Measurements from ENCODE around the gene CLDN6. TPM values are rescaled to one million over a fixed set of nuclear protein-coding genes. Genes with fewer than 3 reads are reported as not detected.

CLDN6 gene
- total RNA-seq, result 0.16 TPM in 1 of 2 replicates, not detected in the other

GRCh38 chr16:3017794-3018506, at the start of gene CLDN6:
Gene CLDN6 (minus strand): TSS chr16:3018183. CDS start chr16:3016021, 2,162 bp downstream.

GRCh38 chr16:3065069-3065741, 47.2 kb upstream of the CLDN6 start, which contains the start of gene IL32:
Gene IL32 (plus strand): TSS chr16:3065640. CDS start chr16:3065812, 172 bp downstream.

GRCh38 chr16:3045758-3046640, 28.0 kb upstream of the CLDN6 start, which contains the start of gene MMP25:
Gene MMP25 (plus strand): TSS chr16:3046561. CDS start chr16:3046918, 357 bp downstream.

GRCh38 chr16:3036726-3037315, 18.8 kb upstream of the CLDN6 start, which contains the start of gene BICDL2:
Gene BICDL2 (minus strand): TSS chr16:3036944. CDS start chr16:3035496, 1,448 bp downstream.

GRCh38 chr16:3023669-3024478, 5.9 kb upstream of the CLDN6 start, which contains the start of the genes HCFC1R1 and THOC6:
Gene HCFC1R1 (minus strand): TSS chr16:3023942. CDS start chr16:3023941, 1 bp downstream.
Gene THOC6 (plus strand): TSS chr16:3024035. CDS start chr16:3024327, 292 bp downstream.

GRCh38 chr16:3020247-3020603, 2.2 kb upstream of the CLDN6 start, which contains the start of gene TNFRSF12A:
Gene TNFRSF12A (plus strand): TSS chr16:3020368. CDS start chr16:3020398, 30 bp downstream.

GRCh38 chr16:3012828-3013420, 5.1 kb downstream of the CLDN6 start, which contains the start of gene CLDN9:
Gene CLDN9 (plus strand): TSS chr16:3012923. CDS start chr16:3013363, 440 bp downstream.

GRCh38 chr16:2980227-2981176, 37.5 kb downstream of the CLDN6 start, which contains the start of gene PKMYT1:
Gene PKMYT1 (minus strand): TSS chr16:2980446. CDS start chr16:2979657, 789 bp downstream.

GRCh38 chr16:2968738-2969544, 49.0 kb downstream of the CLDN6 start, which contains the start of gene PAQR4:
Gene PAQR4 (plus strand): TSS chr16:2969348. CDS start chr16:2969675, 327 bp downstream.

Other genes with a start within 250 kb of the CLDN6 start
- gene ELOB, start 240.9 kb downstream of the CLDN6 start, total RNA-seq, result 262 and 317 TPM in 2 replicates
- not detected in 2 replicates for gene PRSS33, start 230.6 kb downstream of the CLDN6 start, total RNA-seq
- not detected in 2 replicates for gene PRSS41, start 219.7 kb downstream of the CLDN6 start, total RNA-seq
- gene PRSS21, start 200.9 kb downstream of the CLDN6 start, total RNA-seq, result not detected in 2 replicates
- gene ZG16B, start 187.9 kb downstream of the CLDN6 start, total RNA-seq, result 1.8 TPM in 1 of 2 replicates, not detected in the other
- gene PRSS22, start 160.0 kb downstream of the CLDN6 start, total RNA-seq, result not detected in 2 replicates
- gene FLYWCH2, start 135.0 kb downstream of the CLDN6 start, total RNA-seq, result 75.6 and 81.2 TPM in 2 replicates
- 22.6 and 28.2 TPM in 2 replicates for gene FLYWCH1, start 106.3 kb downstream of the CLDN6 start, total RNA-seq
- not detected in 2 replicates for gene KREMEN2, start 53.9 kb downstream of the CLDN6 start, total RNA-seq
- gene PAQR4, start 48.8 kb downstream of the CLDN6 start, total RNA-seq, result 10.0 and 10.5 TPM in 2 replicates
- gene PKMYT1, start 37.7 kb downstream of the CLDN6 start, total RNA-seq, result 5.8 and 14.6 TPM in 2 replicates
- not detected in 2 replicates for gene CLDN9, start 5.3 kb downstream of the CLDN6 start, total RNA-seq
- gene TNFRSF12A, start 2.2 kb upstream of the CLDN6 start, total RNA-seq, result 164 and 196 TPM in 2 replicates
- 6.5 and 12.0 TPM in 2 replicates for gene HCFC1R1, start 5.8 kb upstream of the CLDN6 start, total RNA-seq
- 18.5 and 19.9 TPM in 2 replicates for gene THOC6, start 5.9 kb upstream of the CLDN6 start, total RNA-seq
- gene BICDL2, start 18.8 kb upstream of the CLDN6 start, total RNA-seq, result 0.16 TPM in 1 of 2 replicates, not detected in the other
- gene MMP25, start 28.4 kb upstream of the CLDN6 start, total RNA-seq, result not detected in 2 replicates
- 9.7 and 131 TPM in 2 replicates for gene IL32, start 47.5 kb upstream of the CLDN6 start, total RNA-seq
- not detected in 2 replicates for gene ZSCAN10, start 81.1 kb upstream of the CLDN6 start, total RNA-seq
- 10.7 and 13.8 TPM in 2 replicates for gene ZNF205, start 94.4 kb upstream of the CLDN6 start, total RNA-seq
- gene ZNF213, start 116.8 kb upstream of the CLDN6 start, total RNA-seq, result 3.9 and 5.2 TPM in 2 replicates
- gene OR1F1, start 170.0 kb upstream of the CLDN6 start, total RNA-seq, result not detected in 2 replicates
- 8.1 and 9.4 TPM in 2 replicates for gene ZNF200, start 217.0 kb upstream of the CLDN6 start, total RNA-seq
- gene MEFV, start 238.4 kb upstream of the CLDN6 start, total RNA-seq, result not detected in 2 replicates

All from cardiac atrium fibroblast (primary cell).